Mammary epithelial cell (primary cell): ENCODE measurements around the gene NLRP9.

Experiments used
- CTCF ChIP-seq, 2 donors: IDR thresholded peaks in 1 of 2; conservative IDR thresholded peaks in 1 of 2; 2 replicates each; pipeline ENCODE4 v1.5.1; 2011 to 2012; ENCODE audit warnings: inconsistent platforms in 2 of 2, low read length in 2 of 2, mild to moderate bottlenecking in 2 of 2, control low read depth in 1 of 2, low read depth in 1 of 2; ENCODE audit not compliant: insufficient read depth in 1 of 2; ENCODE audit errors: extremely low read depth in 1 of 2
- EZH2 ChIP-seq: IDR thresholded peaks from 2 replicates; pipeline ENCODE4 v1.6.1; 2012; ENCODE audit warnings: low read length, inconsistent platforms, borderline replicate concordance

- TF ChIP-seq CTCF (conservative IDR thresholded peaks at IDR 0.05 in 1 of 2, IDR thresholded peaks at IDR 0.05 in 1 of 2; ENCODE audit: extremely low read depth in 1 of 2, insufficient read depth in 1 of 2, low read depth in 1 of 2, low read length in 2 of 2): no peak
- TF ChIP-seq EZH2: no peak
Observed at GRCh38 chr19:55683449-55684261, 54.5 kb downstream of the NLRP9 start.
